CD4-positive, alpha-beta T cell (primary cell): ENCODE results near the gene CHST3. TPM values are rescaled to one million over a fixed set of nuclear protein-coding genes. Genes with fewer than 3 reads are reported as not detected.
"Not testable (repeated sequence)": the region's sequence is repeated elsewhere in the genome, so short reads cannot be mapped to it uniquely, and the experiment has no call there.

Experiments
- ATAC-seq: fragments of 200-7000 bp; cut with Tn5 transposase; one replicate; pipeline ENCODE4 v1.10.0; 2022; ENCODE audit warnings: mild to moderate bottlenecking; ENCODE audit not compliant: poor library complexity
- CTCF ChIA-PET: fragments of 350-600 bp; sonication (Branson Sonifier 250); formaldehyde crosslinking; loops from one replicate; lab custom pipeline; 2021; ENCODE audit warnings: antibody characterized with exemption, inconsistent platforms; lab: Charles Lee
- POLR2A ChIA-PET: fragments of 350-600 bp; sonication (Branson Sonifier 250); formaldehyde crosslinking; loops from one replicate; lab custom pipeline; 2021; ENCODE audit warnings: antibody characterized with exemption, inconsistent platforms; lab: Charles Lee
- DNase-seq, 14 experiments: peaks; one replicate each; pipeline ENCODE4 v3.0.0-alpha.2; 2013 to 2020; ENCODE audit warnings: mixed read lengths in 2 of 14
- H3K27ac ChIP-seq, 2 donors: one replicate each; pipeline versions ENCODE4 v1.5.1 to v1.7.0; 2013; ENCODE audit warnings: low read length in 2 of 2, low read depth in 1 of 2, mild to moderate bottlenecking in 1 of 2
- H3K27me3 ChIP-seq, 2 experiments: 1 replicate in 1 of 2; 2 replicates in 1 of 2; pipeline versions ENCODE4 v1.6.1 to v1.7.0; 2013; ENCODE audit warnings: low read length in 2 of 2, control low read depth in 1 of 2, mild to moderate bottlenecking in 1 of 2, moderate library complexity in 1 of 2; ENCODE audit not compliant: insufficient read depth in 2 of 2, control insufficient read depth in 1 of 2
- H3K36me3 ChIP-seq: one replicate; pipeline ENCODE4 v1.6.1; 2013; ENCODE audit warnings: low read length, control low read depth; ENCODE audit not compliant: insufficient read depth
- H3K4me1 ChIP-seq: one replicate; pipeline ENCODE4 v1.6.1; 2013; ENCODE audit warnings: low read length, control low read depth; ENCODE audit not compliant: insufficient read depth
- H3K4me3 ChIP-seq: one replicate; pipeline ENCODE4 v1.5.1; 2013; ENCODE audit warnings: mild to moderate bottlenecking, low read length, moderate library complexity
- H3K9me3 ChIP-seq, 2 experiments: 1 replicate in 1 of 2; 2 replicates in 1 of 2; pipeline versions ENCODE4 v1.6.1 to v1.7.0; 2013; ENCODE audit warnings: low read length in 2 of 2, mild to moderate bottlenecking in 2 of 2, control low read depth in 1 of 2, moderate library complexity in 1 of 2; ENCODE audit not compliant: control insufficient read depth in 1 of 2, insufficient read depth in 1 of 2
- H3K27ac Mint-ChIP-seq: one replicate; pipeline ENCODE4 v1.8.0; 2020; ENCODE audit warnings: mixed read lengths
- H3K27me3 Mint-ChIP-seq: one replicate; pipeline ENCODE4 v1.8.0; 2021; ENCODE audit warnings: mixed read lengths
- H3K36me3 Mint-ChIP-seq: one replicate; pipeline ENCODE4 v1.8.0; 2021; ENCODE audit warnings: low read depth, mixed read lengths
- H3K4me1 Mint-ChIP-seq: one replicate; pipeline ENCODE4 v1.8.0; 2021; ENCODE audit warnings: low read depth, mixed read lengths
- H3K4me3 Mint-ChIP-seq: one replicate; pipeline ENCODE4 v1.8.0; 2020; ENCODE audit warnings: mild to moderate bottlenecking, mixed read lengths
- H3K9me3 Mint-ChIP-seq: one replicate; pipeline ENCODE4 v1.8.0; 2020; ENCODE audit warnings: mixed read lengths
- CTCF ChIP-seq: fragments of 200-600 bp; IDR thresholded peaks from one replicate; pipeline ENCODE4 v1.8.0; 2022; ENCODE audit warnings: antibody characterized with exemption, mild to moderate bottlenecking
- intact Hi-C, 2 experiments: fragments of 100-400 bp; cut with DNase I in 1 of 2; cut with micrococcal nuclease in 1 of 2; formaldehyde crosslinking; loops; one replicate each; pipeline versions ENCODE4 v1.15.1 to v1.9.0; 2023 to 2025; cut with DNase I, micrococcal nuclease
- total RNA-seq, 174 experiments: library from RNA in 2 of 174; stranded (reverse) in 2 of 174; gene quantifications; one replicate each; pipeline ENCODE4 v1.2.3 and lab custom pipeline; 2021 to 2026

Gene CHST3
- total RNA-seq, 2 experiments from 2014 or later: not detected

- peak overlapping the region; percentile 35 for H3K4me3 Mint-ChIP-seq
- intact Hi-C loops: no loop called here
- no peak for TF ChIP-seq CTCF
- H3K27ac ChIP-seq: no peak overlapping the region
- H3K27ac Mint-ChIP-seq: no peak overlapping the region
- CTCF ChIA-PET: no interaction called here
- no peaks in the 10 kb centered on the region for H3K9me3 Mint-ChIP-seq
- H3K27me3 ChIP-seq: peaks cover 31 to 38% of the 10 kb centered on the region in 2 experiments
- H3K4me1 Mint-ChIP-seq: peaks cover 8% of the 10 kb centered on the region
- no peaks in the 10 kb centered on the region for H3K36me3 ChIP-seq
- ATAC-seq (no peak), DNase-seq (no peak)
- POLR2A ChIA-PET: no interaction called here
- H3K4me3 ChIP-seq: no peak overlapping the region
- no peaks in the 10 kb centered on the region for H3K36me3 Mint-ChIP-seq
- H3K27me3 Mint-ChIP-seq: peaks cover 61% of the 10 kb centered on the region
- H3K4me1 ChIP-seq: peaks cover 16% of the 10 kb centered on the region
- peaks cover 0 to 10% of the 10 kb centered on the region in 2 experiments for H3K9me3 ChIP-seq
Measured at GRCh38 chr10:71965623-71966022, 1.4 kb downstream of the CHST3 start.

- Histone ChIP-seq H3K4me3 (no peak overlapping the region), H3K27me3 (peaks cover 31 to 38% of the 10 kb centered on the region in 2 experiments), H3K27ac (no peak overlapping the region), H3K4me1 (peaks cover 16% of the 10 kb centered on the region), H3K9me3 (peaks cover 0 to 10% of the 10 kb centered on the region in 2 experiments), H3K36me3 (no peaks in the 10 kb centered on the region)
- H3K27ac Mint-ChIP-seq: no peak overlapping the region
- ChIA-PET POLR2A (no interaction called here), CTCF (no interaction called here)
- TF ChIP-seq CTCF: no peak
- intact Hi-C loops: no loop called here
- H3K4me3 Mint-ChIP-seq: peak overlapping the region; percentile 35
- H3K4me1 Mint-ChIP-seq: peaks cover 8% of the 10 kb centered on the region
- H3K9me3 Mint-ChIP-seq: no peaks in the 10 kb centered on the region
- peaks cover 57% of the 10 kb centered on the region for H3K27me3 Mint-ChIP-seq
- DNase-seq: no peak
- ATAC-seq: no peak
- no peaks in the 10 kb centered on the region for H3K36me3 Mint-ChIP-seq
Measured at GRCh38 chr10:71966046-71967004, 2.1 kb downstream of the CHST3 start.

- POLR2A ChIA-PET, ATAC-seq: not testable (repeated sequence)
Measured at GRCh38 chr10:71967958-71968357, 3.8 kb downstream of the CHST3 start.

More at GRCh38 chr10:71967958-71968357, 3.8 kb downstream of the CHST3 start:
- H3K4me3 Mint-ChIP-seq, CTCF ChIA-PET, H3K9me3 Mint-ChIP-seq, H3K9me3 ChIP-seq, H3K36me3 Mint-ChIP-seq, H3K4me1 Mint-ChIP-seq, H3K36me3 ChIP-seq, H3K27ac Mint-ChIP-seq, DNase-seq, H3K27ac ChIP-seq, H3K4me3 ChIP-seq, intact Hi-C loops: not testable (repeated sequence)
- H3K27me3 ChIP-seq: peaks cover 29 to 31% of the 10 kb centered on the region in 2 experiments
- peaks cover 16% of the 10 kb centered on the region for H3K4me1 ChIP-seq
- H3K27me3 Mint-ChIP-seq: peaks cover 40% of the 10 kb centered on the region
